HG03196 (cell line): Measurements from ENCODE around the gene GPC5.

Experiments used
- ATAC-seq: cut with Tn5 transposase; IDR thresholded peaks from one replicate; pipeline ENCODE4 v1.9.1; 2021; ENCODE audit not compliant: unreplicated experiment

The GPC5 gene

DNA sequence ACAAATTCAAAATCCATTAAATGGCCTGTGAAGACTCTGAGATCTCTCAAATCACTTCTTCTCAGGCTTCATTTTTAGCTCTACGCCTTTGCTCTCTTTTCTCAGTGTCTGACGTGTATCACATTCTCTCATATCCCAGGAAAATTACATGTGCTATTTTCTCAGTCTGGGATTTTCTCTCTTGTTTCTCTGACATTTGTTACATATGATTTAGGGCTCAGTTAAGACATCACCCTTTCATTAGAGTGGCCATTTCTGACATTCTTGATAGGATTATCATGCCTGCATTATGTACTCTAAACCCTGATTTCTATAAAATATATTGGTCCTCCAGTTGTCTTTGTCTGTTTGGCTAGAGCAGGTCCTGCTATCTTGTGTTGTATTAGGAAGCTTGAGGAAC, 136.6 kb downstream of the GPC5 start:
- ATAC-seq, result no peak

DNA sequence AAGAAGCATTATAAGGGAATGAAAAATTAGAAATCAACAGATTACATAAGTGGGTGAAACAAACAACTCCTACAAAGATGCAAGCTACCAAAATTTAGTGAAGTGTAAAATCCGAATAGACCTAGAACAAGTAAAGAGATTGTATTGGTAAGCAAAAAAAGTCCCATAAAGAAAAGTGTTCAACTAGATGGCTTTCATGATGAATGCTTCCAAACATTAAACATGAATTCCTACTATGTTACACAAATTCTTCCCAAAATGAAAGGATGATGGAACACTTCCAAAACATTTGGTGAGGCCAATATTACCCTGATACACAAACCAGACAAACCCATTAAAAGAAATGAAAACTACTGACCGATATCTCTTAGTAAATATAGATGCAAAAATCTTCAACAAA, 139.0 kb downstream of the GPC5 start:
- no peak for ATAC-seq

DNA sequence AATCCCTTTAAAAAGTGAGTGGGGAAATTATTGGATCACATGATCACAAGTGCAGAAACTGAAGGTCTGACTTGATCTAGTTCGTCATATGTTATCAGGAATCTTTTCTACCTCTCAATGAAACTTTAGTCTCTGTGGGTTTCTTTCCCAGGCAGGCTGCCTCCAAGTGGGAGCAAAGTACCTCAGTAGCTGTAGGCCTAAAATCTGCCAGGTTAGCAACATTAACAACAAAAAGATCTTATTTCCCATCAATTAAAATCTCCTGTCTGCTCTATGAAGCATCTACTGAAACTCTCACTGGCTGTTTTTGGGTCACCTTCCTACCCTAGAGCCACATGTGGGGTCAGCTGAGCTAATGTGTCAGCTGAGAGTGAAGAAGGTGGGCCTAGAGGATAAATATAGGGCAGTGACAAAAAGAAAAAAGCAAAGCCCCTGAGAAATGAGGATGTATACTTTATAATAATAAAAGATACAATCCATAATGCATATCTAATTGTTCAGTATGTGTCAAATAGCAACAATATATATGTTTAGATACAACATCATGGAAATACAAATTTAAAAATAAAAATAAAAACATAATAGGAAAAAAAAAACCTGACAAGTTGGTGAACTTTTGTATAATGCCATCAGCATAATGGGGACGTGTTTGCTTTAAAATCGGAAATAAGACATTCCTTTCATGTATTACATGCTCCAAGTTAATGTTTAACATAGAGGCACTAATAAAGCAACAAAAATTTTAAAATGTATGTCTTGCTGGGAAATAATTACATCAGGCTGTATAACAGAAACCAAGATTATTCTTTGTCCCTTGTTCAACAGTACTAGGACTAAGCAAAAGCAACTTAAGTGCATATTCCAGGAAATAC, 141.1 kb downstream of the GPC5 start:
- no peak for ATAC-seq

DNA sequence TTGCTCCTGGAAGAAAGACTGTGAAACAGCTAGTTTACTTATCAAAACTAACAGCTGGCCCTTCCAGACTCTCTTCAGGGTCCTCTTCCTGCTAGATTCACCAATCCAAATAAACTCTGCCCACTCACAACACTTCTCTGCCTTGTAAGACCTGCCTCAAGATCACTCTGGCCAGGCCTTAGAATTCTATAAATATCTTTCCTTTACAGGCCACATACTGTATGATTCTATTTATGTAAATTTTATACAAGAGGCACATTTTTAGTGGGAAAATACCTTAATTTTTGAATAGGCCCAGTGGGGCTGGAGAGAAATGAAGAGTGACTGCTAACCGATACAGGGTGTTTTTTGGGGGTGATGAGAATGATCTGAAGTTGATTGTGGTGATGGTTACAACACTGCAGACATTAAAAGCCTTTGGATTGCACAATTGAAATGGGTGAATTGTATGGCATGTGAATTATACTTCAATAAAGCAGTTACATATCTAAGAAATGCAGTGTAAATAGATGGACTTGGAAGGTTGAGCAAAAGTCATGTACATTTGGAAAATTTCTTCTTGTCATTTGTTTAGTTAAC, 141.8 kb downstream of the GPC5 start:
- no peak for ATAC-seq

DNA sequence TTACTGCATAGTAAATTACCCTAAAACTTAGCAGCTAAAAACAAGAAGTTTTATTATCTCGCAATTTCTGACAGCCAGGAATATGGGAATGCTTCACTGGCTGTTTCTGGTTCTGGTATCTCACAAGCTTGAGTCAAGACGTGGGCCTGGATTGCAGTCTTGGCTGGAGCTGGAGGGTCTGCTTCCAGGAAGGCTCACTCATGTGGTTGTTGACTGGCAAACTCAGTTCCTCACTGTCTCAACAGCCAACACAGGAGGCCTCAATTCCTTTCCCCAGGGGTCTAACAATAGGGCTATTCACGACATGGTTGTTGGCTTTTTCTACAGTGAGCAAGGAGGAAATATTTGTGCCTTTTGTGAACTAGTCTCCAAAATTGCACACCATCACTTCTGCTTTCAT, 146.3 kb downstream of the GPC5 start:
- ATAC-seq, result no peak

DNA sequence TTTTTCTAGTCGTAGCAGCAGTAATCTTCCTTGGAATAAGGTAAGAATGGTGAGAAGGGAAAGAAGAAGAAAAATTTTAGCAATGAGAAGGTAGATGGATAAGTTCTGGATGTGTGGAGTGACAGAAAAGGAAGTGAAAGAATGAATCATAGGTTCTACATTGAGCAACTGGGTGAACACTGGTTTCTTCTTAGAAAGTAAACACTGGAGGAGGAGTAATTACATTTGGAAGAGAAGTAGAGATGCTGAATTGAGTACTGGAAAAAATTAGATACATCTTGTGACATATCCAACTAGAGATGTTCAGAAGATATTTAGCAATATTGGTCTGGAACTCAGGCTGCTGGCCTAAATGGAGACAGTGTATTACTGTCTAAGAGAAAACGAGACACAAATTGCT, 148.5 kb downstream of the GPC5 start:
- ATAC-seq, result no peak

DNA sequence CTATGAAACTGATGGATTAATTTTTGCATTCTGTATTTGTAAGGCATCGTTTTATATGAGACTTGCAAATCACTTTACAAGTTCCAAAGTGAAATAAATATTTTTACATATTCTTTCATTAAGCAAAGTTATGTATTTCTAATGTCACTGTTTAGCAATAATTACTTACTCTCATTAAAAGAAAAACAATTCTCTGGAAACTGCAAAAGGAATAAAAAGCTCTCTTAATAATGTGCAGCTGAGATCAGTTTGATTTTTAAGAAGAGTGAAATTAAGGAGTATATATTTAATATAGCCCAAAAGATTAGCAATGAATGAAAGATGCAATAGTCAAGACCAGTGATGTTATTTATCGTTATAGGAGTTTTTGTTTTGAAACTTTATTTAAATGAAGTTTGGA, 155.2 kb downstream of the GPC5 start:
- ATAC-seq, result no peak

DNA sequence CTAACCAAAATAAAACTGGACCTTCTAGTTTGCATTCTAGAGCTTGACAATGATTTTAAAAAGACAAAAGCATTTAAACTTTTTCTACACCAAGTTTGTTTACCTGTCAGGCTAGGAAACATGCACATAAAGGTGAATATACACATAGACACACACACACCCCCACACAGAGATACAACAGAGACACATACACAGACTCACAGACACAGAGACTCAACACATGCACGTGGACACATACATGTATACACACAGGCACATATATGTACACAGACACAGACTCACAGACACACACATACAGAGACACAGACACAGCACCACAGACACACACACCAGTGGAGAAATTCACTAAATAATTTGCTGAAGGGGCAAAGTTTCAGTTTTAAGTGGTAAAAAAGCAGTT, 155.7 kb downstream of the GPC5 start:
- no peak for ATAC-seq

DNA sequence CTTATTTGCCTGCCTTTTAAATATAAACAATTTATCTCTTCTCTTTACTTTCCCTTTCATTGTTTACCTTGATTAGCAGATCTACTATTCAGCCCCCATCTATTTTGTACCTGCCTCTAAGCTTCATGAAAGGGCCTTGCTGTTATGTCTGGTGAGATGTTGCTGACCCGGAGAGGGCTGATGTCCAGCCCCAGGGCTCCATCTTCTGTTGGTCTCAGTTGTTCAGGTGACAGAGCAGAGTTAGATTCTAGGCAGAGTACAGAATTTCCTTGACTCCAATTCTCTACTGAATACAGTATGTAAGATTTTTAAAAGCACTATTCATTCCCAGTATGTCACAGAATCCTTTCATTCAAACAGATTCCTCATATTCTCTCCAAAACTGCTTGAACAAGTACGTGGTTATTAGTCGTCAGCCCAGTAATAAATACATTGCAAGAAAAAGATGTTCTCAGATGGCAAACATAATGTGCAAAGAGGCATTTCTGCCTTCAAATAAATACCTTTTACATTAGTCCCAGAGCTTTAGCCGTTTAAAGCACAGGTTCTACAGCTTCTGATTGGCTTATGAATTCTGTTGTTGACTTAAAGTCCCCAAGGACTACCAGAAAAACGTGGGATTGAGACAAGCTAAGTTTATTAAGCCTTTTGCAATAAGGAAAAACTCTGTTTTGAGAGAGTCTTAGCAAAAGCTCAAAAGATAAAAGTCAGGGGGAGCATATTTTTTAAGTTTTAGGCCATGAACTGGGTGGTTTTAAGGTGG, 159.1 kb downstream of the GPC5 start:
- no peak for ATAC-seq

DNA sequence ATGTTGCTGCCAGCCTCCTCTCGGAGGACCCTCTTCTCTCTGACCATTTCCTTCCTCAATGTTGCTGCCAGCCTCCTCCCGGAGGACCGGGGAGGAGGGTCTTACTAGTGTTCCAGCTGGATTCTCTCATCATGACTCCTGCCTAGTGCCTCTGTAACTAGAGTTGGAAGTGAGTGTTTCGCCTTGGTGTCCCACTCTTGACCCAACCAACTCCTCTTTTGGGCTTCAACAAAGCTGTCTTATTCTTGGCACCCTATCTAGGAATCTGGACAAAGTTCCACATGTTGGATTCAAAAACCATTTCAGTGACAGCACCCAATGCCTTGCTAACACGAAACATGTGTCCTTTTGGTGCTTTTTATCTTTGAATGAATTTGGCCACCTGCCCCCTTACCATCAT, 165.4 kb downstream of the GPC5 start:
- no peak for ATAC-seq

DNA sequence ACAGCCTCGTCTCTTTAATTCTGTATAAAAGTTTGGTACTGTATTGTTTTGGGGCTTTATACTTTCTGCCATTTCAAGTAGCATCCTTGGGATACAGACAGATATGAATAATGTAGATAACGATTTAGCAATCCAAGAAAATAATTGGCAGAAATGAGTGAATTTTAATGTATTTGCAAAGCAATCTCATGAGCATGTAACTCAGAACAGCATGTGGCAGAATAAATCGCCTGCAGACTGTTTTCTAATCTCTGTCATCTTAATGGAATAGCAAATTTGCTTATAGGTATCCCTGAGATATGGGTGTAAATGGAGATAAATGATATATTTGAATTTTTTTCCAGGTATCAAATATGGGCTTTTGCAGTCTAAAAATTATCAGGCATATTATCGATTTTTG, 166.0 kb downstream of the GPC5 start:
- no peak for ATAC-seq

DNA sequence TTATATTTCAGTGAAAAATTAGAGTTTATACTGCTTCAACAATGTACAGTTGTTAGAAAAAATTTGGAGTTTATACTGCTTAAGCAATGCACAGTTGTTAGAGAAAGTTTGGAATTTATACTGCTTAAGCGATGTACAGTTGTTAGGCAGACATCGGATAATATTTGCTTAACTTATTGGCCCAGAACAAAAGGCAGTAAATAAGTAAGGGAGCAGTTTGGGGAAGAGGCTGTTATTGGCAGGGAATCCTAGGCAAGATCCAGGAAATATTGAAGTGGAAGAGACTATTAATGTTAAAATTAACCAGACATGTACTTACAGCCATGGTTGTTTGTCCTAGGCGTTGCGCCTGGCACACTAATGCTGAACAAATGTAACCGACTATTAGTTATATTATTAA, 166.9 kb downstream of the GPC5 start:
- no peak for ATAC-seq

DNA sequence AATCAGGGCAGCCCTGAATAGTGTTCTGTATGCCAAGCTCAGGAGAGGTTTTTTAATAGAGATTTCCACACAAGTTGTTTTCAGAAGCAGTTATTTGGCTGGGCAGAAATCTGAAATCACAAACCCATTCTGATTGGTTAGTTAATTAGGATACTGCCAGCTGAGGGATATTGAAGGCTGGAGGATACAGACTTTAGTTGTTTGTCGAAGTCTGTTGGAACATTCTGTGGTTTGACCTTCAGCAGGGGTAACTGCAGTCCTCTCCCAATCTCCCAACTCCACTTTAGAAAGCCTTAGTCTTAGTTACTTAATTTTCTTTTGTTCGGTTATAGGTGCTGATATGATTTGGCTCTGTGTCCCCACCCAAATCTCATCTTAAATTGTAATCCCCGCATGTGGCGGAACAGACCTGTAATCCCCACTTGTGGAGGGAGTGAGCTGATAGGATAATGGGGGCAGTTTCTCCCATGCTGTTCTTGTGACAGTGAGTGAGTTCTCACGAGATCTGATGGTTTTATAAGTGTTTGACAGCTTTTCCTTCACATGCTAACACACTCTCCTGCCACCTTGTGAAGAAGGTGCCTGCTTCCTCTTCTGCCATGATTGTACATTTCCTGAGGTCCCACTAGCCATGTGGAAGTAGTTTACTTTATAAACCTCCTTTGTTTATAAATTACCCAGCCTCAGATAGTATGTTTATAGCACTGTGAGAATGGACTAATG, 169.2 kb downstream of the GPC5 start:
- ATAC-seq, result no peak

DNA sequence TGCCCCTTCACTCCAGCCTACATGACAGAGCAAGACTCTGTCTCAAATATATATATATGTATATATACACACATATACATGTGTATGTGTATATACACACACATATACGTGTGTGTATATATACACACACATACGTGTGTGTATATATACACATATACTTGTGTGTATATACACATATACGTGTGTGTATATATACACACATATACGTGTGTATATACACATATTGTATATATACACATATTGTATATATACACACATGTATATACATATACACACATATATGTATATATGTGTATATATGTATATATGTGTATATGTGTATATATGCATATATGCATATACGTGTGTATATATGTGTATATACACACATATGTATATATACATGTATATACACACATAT, 173.3 kb downstream of the GPC5 start:
- ATAC-seq, result no peak

DNA sequence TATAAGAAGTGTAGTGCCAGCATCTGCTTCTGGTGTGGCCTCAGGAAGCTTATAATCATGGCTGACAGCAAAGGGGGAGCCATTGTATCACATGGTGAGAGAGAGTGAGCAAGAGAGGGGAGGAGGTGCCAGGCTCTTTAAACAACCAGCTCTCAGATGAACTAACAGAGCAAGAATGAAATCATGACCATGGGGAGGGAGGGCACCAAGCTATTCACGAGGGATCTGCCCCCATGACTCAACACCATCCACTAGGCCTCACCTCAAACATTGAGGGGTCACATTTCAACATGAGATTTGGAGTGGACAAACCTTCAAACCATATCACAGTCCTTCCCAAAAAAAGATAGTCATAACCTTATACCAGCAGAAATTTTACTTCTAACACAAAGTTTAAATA, 174.0 kb downstream of the GPC5 start:
- no peak for ATAC-seq

DNA sequence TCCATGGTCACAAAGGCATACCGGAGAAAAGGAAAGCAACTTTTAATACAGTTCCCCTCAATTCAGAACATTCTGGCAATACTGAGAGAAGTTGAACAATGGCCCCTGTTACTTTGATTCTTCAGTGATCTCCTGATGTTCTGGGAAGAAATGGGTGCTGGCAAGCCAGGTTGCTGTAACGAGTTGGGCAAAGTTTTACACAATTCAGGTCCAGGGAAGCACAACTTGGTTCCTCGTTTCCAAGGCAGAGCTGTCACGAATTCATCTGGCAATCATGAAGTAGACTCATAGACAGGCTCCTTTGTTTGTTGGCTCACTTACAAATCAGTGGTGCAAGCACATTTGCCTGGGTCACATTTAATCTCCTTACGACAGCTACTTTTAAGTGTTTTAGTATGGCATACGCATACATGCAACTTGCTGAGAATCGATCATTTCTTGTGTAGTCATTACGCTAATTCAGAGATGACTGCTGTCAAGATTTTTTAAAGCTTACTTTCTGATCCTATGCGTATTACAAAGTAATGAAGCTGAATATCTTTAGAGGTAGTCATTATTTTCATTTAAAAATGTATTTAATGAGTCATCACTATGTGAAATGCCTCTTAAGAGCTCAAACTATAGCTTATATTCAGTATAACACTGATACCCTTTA, 174.7 kb downstream of the GPC5 start:
- no peak for ATAC-seq

DNA sequence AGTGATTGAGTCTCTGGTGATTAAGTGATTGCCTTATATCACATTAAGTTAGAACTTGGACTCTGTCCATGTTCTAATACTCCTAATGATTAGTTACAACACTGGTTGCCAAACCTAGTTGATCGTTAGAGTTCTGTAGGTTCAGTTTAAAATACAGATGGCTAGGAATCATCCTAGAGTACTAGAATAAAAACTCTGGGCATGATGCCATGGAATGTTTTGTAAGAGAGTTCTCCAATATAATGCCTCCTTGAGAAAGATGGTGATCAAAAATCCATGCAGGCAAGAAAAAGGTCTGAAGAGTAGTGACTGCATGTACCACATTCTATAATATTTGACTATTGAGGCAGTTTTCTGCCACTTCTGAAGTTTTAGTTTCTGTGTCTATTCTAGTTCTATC, 176.3 kb downstream of the GPC5 start:
- no peak for ATAC-seq

DNA sequence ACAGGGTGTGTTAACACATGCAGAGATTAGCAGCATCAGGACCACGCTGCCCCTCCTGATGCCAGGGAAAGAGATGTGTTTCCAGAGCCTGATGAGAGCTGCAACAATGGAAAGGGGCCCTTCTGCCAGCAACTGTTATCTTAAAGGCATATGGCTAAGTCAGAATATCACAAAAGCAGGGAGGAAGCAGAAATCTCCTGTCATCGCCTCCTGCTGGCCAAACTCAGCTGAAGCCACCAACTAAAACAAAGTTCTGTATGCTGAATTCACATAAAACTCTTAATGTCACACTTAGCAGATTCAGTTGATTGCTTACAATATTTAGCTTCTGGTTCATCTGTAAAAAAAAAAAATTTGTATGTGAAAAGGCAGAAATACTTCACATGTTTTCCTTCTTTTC, 178.2 kb downstream of the GPC5 start:
- ATAC-seq, result no peak

DNA sequence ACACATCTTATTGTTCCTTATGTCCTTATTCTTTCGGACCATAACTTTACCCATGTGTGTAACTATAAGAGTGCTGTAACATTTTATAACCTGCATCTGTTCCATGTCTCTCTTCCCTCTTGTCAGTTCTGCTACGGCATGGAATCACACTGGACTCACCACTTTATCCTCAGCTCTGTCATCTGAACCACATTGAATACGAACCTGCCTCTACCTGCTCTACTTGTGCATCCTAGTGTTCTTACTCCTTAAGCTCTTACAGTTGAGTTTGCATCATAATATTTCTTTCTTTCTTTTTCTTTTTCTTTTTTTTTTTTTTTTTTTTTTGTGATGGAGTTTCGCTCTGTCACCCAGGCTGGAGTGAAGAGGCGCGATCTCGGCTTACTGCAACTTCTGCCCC, 180.9 kb downstream of the GPC5 start:
- no peak for ATAC-seq

DNA sequence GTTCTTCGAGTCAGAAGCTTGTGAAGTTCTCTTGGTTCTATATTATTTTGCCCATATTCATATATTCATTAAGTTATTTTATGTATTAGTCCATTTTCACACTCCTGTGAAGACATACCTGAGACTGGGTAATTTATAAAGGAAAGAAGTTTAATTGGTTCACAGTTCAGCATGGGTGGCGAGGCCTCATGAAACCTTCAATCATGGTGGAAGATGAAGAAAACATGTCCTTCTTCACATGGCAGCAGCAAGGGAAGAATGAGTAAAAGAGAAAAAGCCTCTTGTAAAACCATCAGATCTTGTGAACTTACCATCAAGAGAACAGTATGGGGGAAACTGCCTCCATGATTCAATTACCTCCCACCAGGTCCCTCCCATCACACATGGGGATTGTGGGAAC, 182.3 kb downstream of the GPC5 start:
- ATAC-seq, result no peak

DNA sequence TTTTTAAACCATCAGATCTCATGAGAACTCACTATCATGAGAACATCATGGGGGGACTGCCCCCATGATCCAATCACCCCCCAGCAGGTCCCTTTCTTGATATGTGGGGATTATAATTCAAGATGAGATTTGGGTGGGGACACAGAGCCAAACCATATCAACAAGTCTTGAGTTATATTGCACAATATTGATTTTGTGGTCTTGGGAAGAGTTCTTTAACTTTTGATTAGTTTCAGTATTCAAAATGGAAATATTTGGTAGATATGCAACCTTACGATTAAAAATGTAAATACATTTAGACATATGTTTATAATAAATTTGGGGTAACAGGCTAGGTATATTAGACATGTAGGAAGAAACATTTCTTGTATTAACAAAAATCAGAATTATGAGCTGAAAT, 188.2 kb downstream of the GPC5 start:
- ATAC-seq, result no peak
